Measurements from ENCODE around the gene NXN. TPM values are rescaled to one million over a fixed set of nuclear protein-coding genes. Genes with fewer than 3 reads are reported as not detected.

NXN gene
- total RNA-seq, 4 donors from 2014 or later = 39.6 to 103 (median 59.1) TPM

GRCh38 chr17:968812-969730 lies 10.5 kb downstream of the NXN start:
- H3K27ac ChIP-seq = peak overlapping the region; percentile 50 to 79 (median 72)
- H3K4me3 ChIP-seq = peak overlapping the region; percentile 11 to 40
- 35 to 36% methylated on average over 15 to 22 of the region's 24 CpGs for WGBS, 2 donors (ENCODE audit: low coverage in 1 of 2)
- ATAC-seq = peak; percentile 52
- no peaks in the 10 kb centered on the region for H3K36me3 ChIP-seq
- H3K9me3 ChIP-seq = no peaks in the 10 kb centered on the region
- TF ChIP-seq POLR2A (IDR thresholded peaks at IDR 0.05) (no peak), EP300 (IDR thresholded peaks at IDR 0.05) (no peak), CTCF (IDR thresholded peaks at IDR 0.05) (no peak), POLR2AphosphoS5 (IDR thresholded peaks at IDR 0.05) (no peak)
- H3K4me1 ChIP-seq = peaks cover 0 to 48% (median 3%) of the 10 kb centered on the region in 3 donors
- no peaks in the 10 kb centered on the region for H3K27me3 ChIP-seq

GRCh38 chr17:967122-967521 lies 12.5 kb downstream of the NXN start:
- TF ChIP-seq POLR2A (IDR thresholded peaks at IDR 0.05) (no peak), POLR2AphosphoS5 (IDR thresholded peaks at IDR 0.05) (no peak), CTCF (IDR thresholded peaks at IDR 0.05) (no peak), EP300 (IDR thresholded peaks at IDR 0.05) (no peak)
- no peaks in the 10 kb centered on the region for H3K36me3 ChIP-seq
- no peaks in the 10 kb centered on the region for H3K9me3 ChIP-seq
- H3K4me3 ChIP-seq = no peak overlapping the region
- H3K27me3 ChIP-seq = no peaks in the 10 kb centered on the region
- peaks cover 0 to 65% (median 3%) of the 10 kb centered on the region in 3 donors for H3K4me1 ChIP-seq
- no CpG with 5 or more reads among the region's 9 CpGs for whole genome bisulfite sequencing, 2 donors (ENCODE audit: low coverage in 1 of 2)
- no peak for ATAC-seq
- H3K27ac ChIP-seq = peak overlapping the region in 1 of 4 donors; percentile 1

- no peaks in the 10 kb centered on the region for H3K9me3 ChIP-seq
- WGBS, 2 donors (ENCODE audit: low coverage in 1 of 2) = 53% methylated on average over 8 of the region's 12 CpGs
- no peaks in the 10 kb centered on the region for H3K36me3 ChIP-seq
- H3K4me3 ChIP-seq = no peak overlapping the region
- H3K27ac ChIP-seq = peak overlapping the region in 3 of 4 donors; percentile 29 to 62 (median 61)
- H3K4me1 ChIP-seq = peaks cover 0 to 65% (median 3%) of the 10 kb centered on the region in 3 donors
- no peak for ATAC-seq
- H3K27me3 ChIP-seq = no peaks in the 10 kb centered on the region
- TF ChIP-seq EP300 (IDR thresholded peaks at IDR 0.05) (no peak), POLR2AphosphoS5 (IDR thresholded peaks at IDR 0.05) (no peak), POLR2A (IDR thresholded peaks at IDR 0.05) (no peak), CTCF (IDR thresholded peaks at IDR 0.05) (no peak)
Observed at GRCh38 chr17:965311-965989, 14.1 kb downstream of the NXN start.

- Histone ChIP-seq H3K27me3 (no peaks in the 10 kb centered on the region), H3K4me1 (peaks cover 0 to 59% (median 3%) of the 10 kb centered on the region in 3 donors), H3K9me3 (no peaks in the 10 kb centered on the region), H3K36me3 (no peaks in the 10 kb centered on the region), H3K27ac (peak overlapping the region in 2 of 4 donors; percentile 61 to 62), H3K4me3 (no peak overlapping the region)
- peak; percentile 31 for ATAC-seq
- no peak for TF ChIP-seq CTCF (IDR thresholded peaks at IDR 0.05)
- no peak for TF ChIP-seq POLR2A (IDR thresholded peaks at IDR 0.05)
- TF ChIP-seq EP300 (IDR thresholded peaks at IDR 0.05) = no peak
- no peak for TF ChIP-seq POLR2AphosphoS5 (IDR thresholded peaks at IDR 0.05)
- 49 to 62% methylated on average over 13 of the region's 14 CpGs for WGBS, 2 donors (ENCODE audit: low coverage in 1 of 2)
Observed at GRCh38 chr17:964876-965275, 14.7 kb downstream of the NXN start.

Data from gastroesophageal sphincter (tissue), 4 donors.